Glutamatergic neuron (in vitro differentiated cells): ENCODE data around the gene CEACAM16. TPM values are rescaled to one million over a fixed set of nuclear protein-coding genes. Genes with fewer than 3 reads are reported as not detected.

Source experiments
- DNase-seq: peaks from one replicate; pipeline ENCODE4 v3.0.0; 2022
- H3K27ac Mint-ChIP-seq: one replicate; pipeline ENCODE4 v1.8.0; 2020; ENCODE audit warnings: mild to moderate bottlenecking, mixed read lengths, inconsistent platforms; ENCODE audit not compliant: unreplicated experiment
- H3K27me3 Mint-ChIP-seq: one replicate; pipeline ENCODE4 v1.8.0; 2020; ENCODE audit warnings: mild to moderate bottlenecking, moderate library complexity, mixed read lengths, inconsistent platforms; ENCODE audit not compliant: unreplicated experiment
- H3K36me3 Mint-ChIP-seq: one replicate; pipeline ENCODE4 v1.8.0; 2020; ENCODE audit warnings: mild to moderate bottlenecking, mixed read lengths, inconsistent platforms; ENCODE audit not compliant: unreplicated experiment
- H3K4me1 Mint-ChIP-seq: one replicate; pipeline ENCODE4 v1.8.0; 2020; ENCODE audit warnings: mild to moderate bottlenecking, low read depth, mixed read lengths, inconsistent platforms; ENCODE audit not compliant: unreplicated experiment
- H3K4me3 Mint-ChIP-seq: one replicate; pipeline ENCODE4 v1.8.0; 2020; ENCODE audit warnings: mild to moderate bottlenecking, mixed read lengths, inconsistent platforms; ENCODE audit not compliant: unreplicated experiment
- H3K9me3 Mint-ChIP-seq: one replicate; pipeline ENCODE4 v1.8.0; 2020; ENCODE audit warnings: mild to moderate bottlenecking, moderate library complexity, mixed read lengths, inconsistent platforms; ENCODE audit not compliant: unreplicated experiment
- total RNA-seq: library from RNA; stranded (reverse); fragmentation: NEBNext Ultra II Directional; extraction: Animal tissue kit (Norgen Biotek cat#: 25700); gene quantifications from one replicate; pipeline ENCODE4 v1.2.1, GENCODE V29; 2021; ENCODE audit not compliant: unreplicated experiment
- TF ChIP-seq, protein P1 (sequence below): fragments of 200-600 bp; sonication (generic); IDR thresholded peaks from one replicate; pipeline ENCODE4 v1.5.0; 2021; ENCODE audit not compliant: partially characterized antibody, unreplicated experiment

CEACAM16 gene
- total RNA-seq, 1 donor from 2014 or later: not detected

GRCh38 chr19:44749994-44750393, 51.0 kb downstream of the CEACAM16 start:
- no peak for DNase-seq
- TF ChIP-seq, protein P1, sequence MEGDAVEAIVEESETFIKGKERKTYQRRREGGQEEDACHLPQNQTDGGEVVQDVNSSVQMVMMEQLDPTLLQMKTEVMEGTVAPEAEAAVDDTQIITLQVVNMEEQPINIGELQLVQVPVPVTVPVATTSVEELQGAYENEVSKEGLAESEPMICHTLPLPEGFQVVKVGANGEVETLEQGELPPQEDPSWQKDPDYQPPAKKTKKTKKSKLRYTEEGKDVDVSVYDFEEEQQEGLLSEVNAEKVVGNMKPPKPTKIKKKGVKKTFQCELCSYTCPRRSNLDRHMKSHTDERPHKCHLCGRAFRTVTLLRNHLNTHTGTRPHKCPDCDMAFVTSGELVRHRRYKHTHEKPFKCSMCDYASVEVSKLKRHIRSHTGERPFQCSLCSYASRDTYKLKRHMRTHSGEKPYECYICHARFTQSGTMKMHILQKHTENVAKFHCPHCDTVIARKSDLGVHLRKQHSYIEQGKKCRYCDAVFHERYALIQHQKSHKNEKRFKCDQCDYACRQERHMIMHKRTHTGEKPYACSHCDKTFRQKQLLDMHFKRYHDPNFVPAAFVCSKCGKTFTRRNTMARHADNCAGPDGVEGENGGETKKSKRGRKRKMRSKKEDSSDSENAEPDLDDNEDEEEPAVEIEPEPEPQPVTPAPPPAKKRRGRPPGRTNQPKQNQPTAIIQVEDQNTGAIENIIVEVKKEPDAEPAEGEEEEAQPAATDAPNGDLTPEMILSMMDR: no peak
- H3K27ac Mint-ChIP-seq: no peak overlapping the region
- peaks cover 12% of the 10 kb centered on the region for H3K4me1 Mint-ChIP-seq
- H3K36me3 Mint-ChIP-seq: no peaks in the 10 kb centered on the region
- peaks cover 25% of the 10 kb centered on the region for H3K27me3 Mint-ChIP-seq
- H3K4me3 Mint-ChIP-seq: peak overlapping the region; percentile 73
- no peaks in the 10 kb centered on the region for H3K9me3 Mint-ChIP-seq

DNA sequence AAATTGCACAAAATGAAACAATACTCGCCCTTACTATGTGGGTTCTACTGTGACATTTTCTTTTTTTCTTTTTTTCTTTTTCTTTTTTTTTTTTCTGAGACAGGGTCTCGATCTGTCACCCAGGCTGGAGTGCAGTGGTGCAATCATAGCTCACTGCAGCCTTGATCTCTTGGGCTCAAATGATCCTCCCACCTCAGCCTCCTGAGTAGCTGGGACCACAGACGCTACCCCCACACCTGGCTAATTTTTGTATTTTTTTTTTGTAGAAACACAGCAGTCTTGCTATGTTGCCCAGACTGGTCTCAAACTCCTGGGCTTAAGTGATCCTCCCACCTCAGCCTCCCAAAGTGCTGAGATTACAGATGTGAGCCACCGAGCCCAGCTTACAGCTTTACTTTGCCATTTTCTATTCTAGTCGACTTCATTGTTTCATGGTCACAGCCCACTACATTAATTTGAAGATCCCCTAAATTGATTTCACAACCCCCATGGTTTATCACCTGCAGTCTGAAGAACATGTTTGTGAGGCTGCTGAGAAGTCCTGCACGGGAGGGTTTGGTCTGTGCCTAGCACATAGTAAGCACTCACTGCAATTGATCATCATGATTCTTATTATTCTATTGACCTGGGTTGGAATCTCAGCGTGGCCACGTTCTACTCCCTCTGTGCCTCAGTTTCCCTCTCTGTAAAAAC, 53.3 kb downstream of the CEACAM16 start:
- TF ChIP-seq, protein P1: no peak
- no peak for DNase-seq
- Mint-ChIP-seq H3K27me3 (peaks cover 17% of the 10 kb centered on the region), H3K4me1 (peaks cover 12% of the 10 kb centered on the region), H3K36me3 (no peaks in the 10 kb centered on the region), H3K27ac (peak overlapping the region; percentile 38), H3K9me3 (no peaks in the 10 kb centered on the region), H3K4me3 (peak overlapping the region; percentile 38)

- H3K9me3 Mint-ChIP-seq: peaks cover 2% of the 10 kb centered on the region
- peaks cover 10% of the 10 kb centered on the region for H3K4me1 Mint-ChIP-seq
- peaks cover 15% of the 10 kb centered on the region for H3K27me3 Mint-ChIP-seq
- H3K27ac Mint-ChIP-seq: no peak overlapping the region
- H3K36me3 Mint-ChIP-seq: no peaks in the 10 kb centered on the region
- no peak for DNase-seq
- peak overlapping the region; percentile 38 for H3K4me3 Mint-ChIP-seq
- TF ChIP-seq, protein P1: no peak
Measured at GRCh38 chr19:44752816-44753625, 54.1 kb downstream of the CEACAM16 start.

DNA sequence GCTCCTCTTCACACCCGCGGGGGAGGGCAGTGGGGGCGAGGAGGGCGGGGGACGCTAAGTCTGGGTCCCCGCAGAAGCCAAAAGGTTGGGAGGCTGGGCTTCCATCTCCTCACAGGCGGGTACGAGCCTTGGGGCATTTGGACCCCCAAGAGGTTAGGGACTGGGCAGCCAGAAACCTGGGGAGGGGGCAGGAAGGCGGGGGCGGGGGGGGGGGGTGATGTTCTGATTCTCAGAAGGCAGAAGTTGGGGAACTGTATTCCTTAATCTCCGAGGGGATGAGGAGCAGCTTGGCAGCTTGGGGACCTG, 54.6 kb downstream of the CEACAM16 start:
- DNase-seq: no peak
- no peak overlapping the region for H3K27ac Mint-ChIP-seq
- H3K4me3 Mint-ChIP-seq: peak overlapping the region; percentile 62
- peaks cover 9% of the 10 kb centered on the region for H3K4me1 Mint-ChIP-seq
- H3K27me3 Mint-ChIP-seq: peaks cover 14% of the 10 kb centered on the region
- TF ChIP-seq, protein P1: no peak
- peaks cover 3% of the 10 kb centered on the region for H3K9me3 Mint-ChIP-seq
- H3K36me3 Mint-ChIP-seq: no peaks in the 10 kb centered on the region
